CD4-positive, alpha-beta T cell treated with Interferon alpha-2 for 1 hour (primary cell): ENCODE data around the gene U2AF2.

ENCODE experiments used
- DNase-seq, 2 donors: peaks; one replicate each; pipeline ENCODE4 v3.0.0-alpha.2; 2020 to 2022

Gene U2AF2

GRCh38 chr19:55659822-55660221, 5.0 kb downstream of the U2AF2 start:
- DNase-seq = no peak

GRCh38 chr19:55660404-55660803, 5.6 kb downstream of the U2AF2 start:
- no peak for DNase-seq

- DNase-seq = no peak
Observed at GRCh38 chr19:55660991-55661390, 6.2 kb downstream of the U2AF2 start.

- DNase-seq = no peak
Observed at GRCh38 chr19:55661826-55662225, 7.0 kb downstream of the U2AF2 start.

GRCh38 chr19:55663846-55664536, 9.2 kb downstream of the U2AF2 start:
- no peak for DNase-seq

GRCh38 chr19:55666343-55667005, 11.6 kb downstream of the U2AF2 start:
- DNase-seq = no peak

GRCh38 chr19:55667006-55667381, 12.2 kb downstream of the U2AF2 start:
- DNase-seq = no peak

- DNase-seq = no peak
Observed at GRCh38 chr19:55667511-55667910, 12.7 kb downstream of the U2AF2 start.

GRCh38 chr19:55667958-55668357, 13.1 kb downstream of the U2AF2 start:
- DNase-seq = no peak

GRCh38 chr19:55668603-55669348, 13.9 kb downstream of the U2AF2 start:
- no peak for DNase-seq

- no peak for DNase-seq
Observed at GRCh38 chr19:55669418-55670279, 14.8 kb downstream of the U2AF2 start.

GRCh38 chr19:55670280-55671053, 15.6 kb downstream of the U2AF2 start:
- no peak for DNase-seq

GRCh38 chr19:55671054-55671378, 16.2 kb downstream of the U2AF2 start:
- DNase-seq = no peak

- DNase-seq = no peak
Observed at GRCh38 chr19:55672418-55672817, 17.6 kb downstream of the U2AF2 start.

- no peak for DNase-seq
Observed at GRCh38 chr19:55673465-55673864, 18.6 kb downstream of the U2AF2 start.

- DNase-seq = no peak
Observed at GRCh38 chr19:55673889-55674288, 19.1 kb downstream of the U2AF2 start.

GRCh38 chr19:55674459-55674840, 19.6 kb downstream of the U2AF2 start:
- no peak for DNase-seq

- DNase-seq = peak; percentile 97 to 98
Observed at GRCh38 chr19:55674841-55675660, 20.2 kb downstream of the U2AF2 start, which contains the start of gene EPN1. Gene EPN1 (plus strand): TSS chr19:55675226. CDS start chr19:55678628, 3,402 bp downstream.

- no peak for DNase-seq
Observed at GRCh38 chr19:55675661-55676354, 21.0 kb downstream of the U2AF2 start.

- DNase-seq = no peak
Observed at GRCh38 chr19:55676383-55676782, 21.5 kb downstream of the U2AF2 start.
